WTC11 (cell line): ENCODE measurements around the gene MIB2. TPM values are rescaled to one million over a fixed set of nuclear protein-coding genes. Genes with fewer than 3 reads are reported as not detected.

Experiments used
- FOXK1 ChIP-seq: sonication (generic); formaldehyde crosslinking; IDR thresholded peaks from 2 replicates; pipeline ENCODE4 v1.8.0; 2022; ENCODE audit warnings: mild to moderate bottlenecking, moderate library complexity, missing genetic modification reagents
- FOXP1 ChIP-seq: sonication (generic); formaldehyde crosslinking; IDR thresholded peaks from 2 replicates; pipeline ENCODE4 v1.8.0; 2022; ENCODE audit warnings: missing genetic modification reagents, mild to moderate bottlenecking, moderate library complexity, borderline replicate concordance
- KAT7 ChIP-seq: sonication (generic); formaldehyde crosslinking; IDR thresholded peaks from 2 replicates; pipeline ENCODE4 v1.8.1; 2023; ENCODE audit warnings: missing genetic modification reagents, mild to moderate bottlenecking, borderline replicate concordance
- MXD4 ChIP-seq: fragments of 250-450 bp; sonication (Bioruptor Pico); IDR thresholded peaks from 2 replicates; pipeline ENCODE4 v1.8.0; 2021; ENCODE audit warnings: mild to moderate bottlenecking, moderate library complexity, borderline replicate concordance
- NFATC4 ChIP-seq: fragments of 250-450 bp; sonication (Bioruptor Pico); IDR thresholded peaks from 2 replicates; pipeline ENCODE4 v1.9.0; 2021; ENCODE audit warnings: mild to moderate bottlenecking
- NR2C2 ChIP-seq: sonication (generic); formaldehyde crosslinking; IDR thresholded peaks from 2 replicates; pipeline ENCODE4 v1.8.0; 2022; ENCODE audit warnings: mild to moderate bottlenecking, missing genetic modification reagents
- OVOL2 ChIP-seq: fragments of 250-450 bp; sonication (Bioruptor Pico); IDR thresholded peaks from 2 replicates; pipeline ENCODE4 v1.9.0; 2021; ENCODE audit warnings: mild to moderate bottlenecking, borderline replicate concordance
- PRRX2 ChIP-seq: fragments of 250-450 bp; sonication (Bioruptor Pico); IDR thresholded peaks from 2 replicates; pipeline ENCODE4 v1.8.0; 2021; ENCODE audit warnings: mild to moderate bottlenecking
- RORB ChIP-seq: fragments of 250-450 bp; sonication (Bioruptor Pico); IDR thresholded peaks from 2 replicates; pipeline ENCODE4 v1.9.0; 2021; ENCODE audit warnings: mild to moderate bottlenecking
- SMAD3 ChIP-seq: sonication (generic); formaldehyde crosslinking; IDR thresholded peaks from 2 replicates; pipeline ENCODE4 v1.8.0; 2022; ENCODE audit warnings: missing genetic modification reagents, mild to moderate bottlenecking, borderline replicate concordance
- SMAD4 ChIP-seq: sonication (generic); formaldehyde crosslinking; IDR thresholded peaks from 2 replicates; pipeline ENCODE4 v1.8.0; 2022; ENCODE audit warnings: mild to moderate bottlenecking, missing genetic modification reagents
- TCF7 ChIP-seq: sonication (generic); formaldehyde crosslinking; IDR thresholded peaks from 2 replicates; pipeline ENCODE4 v1.8.0; 2022; ENCODE audit warnings: mild to moderate bottlenecking, low read depth, missing genetic modification reagents, moderate library complexity
- ZNF121 ChIP-seq: sonication (generic); formaldehyde crosslinking; IDR thresholded peaks from 2 replicates; pipeline ENCODE4 v1.8.0; 2023; ENCODE audit warnings: missing genetic modification reagents
- ZNF138 ChIP-seq: sonication (generic); formaldehyde crosslinking; conservative IDR thresholded peaks from 2 replicates; pipeline ENCODE4 v1.8.1; 2022; ENCODE audit warnings: mild to moderate bottlenecking, moderate library complexity, missing genetic modification reagents
- ZNF416 ChIP-seq: fragments of 250-450 bp; sonication (Bioruptor Pico); IDR thresholded peaks from 2 replicates; pipeline ENCODE4 v1.9.0; 2021; ENCODE audit warnings: mild to moderate bottlenecking, inconsistent platforms
- total RNA-seq: library from RNA; stranded (reverse); gene quantifications from 3 replicates; pipeline ENCODE4 v1.2.3, GENCODE V29; 2021
- TF ChIP-seq, protein P1 (sequence below): fragments of 250-450 bp; sonication (Bioruptor Pico); IDR thresholded peaks from 2 replicates; pipeline ENCODE4 v1.9.0; 2021; ENCODE audit warnings: mild to moderate bottlenecking, borderline replicate concordance
- TF ChIP-seq, protein P2 (sequence below): sonication (generic); formaldehyde crosslinking; IDR thresholded peaks from 2 replicates; pipeline ENCODE4 v1.8.0; 2022; ENCODE audit warnings: mild to moderate bottlenecking, missing genetic modification reagents
- TF ChIP-seq, protein P3 (sequence below): sonication (generic); formaldehyde crosslinking; IDR thresholded peaks from 2 replicates; pipeline ENCODE4 v1.8.1; 2023; ENCODE audit warnings: mild to moderate bottlenecking, missing genetic modification reagents
- TF ChIP-seq, protein P4 (sequence below): sonication (generic); formaldehyde crosslinking; IDR thresholded peaks from 2 replicates; pipeline ENCODE4 v1.8.0; 2022; ENCODE audit warnings: mild to moderate bottlenecking, missing genetic modification reagents
- TF ChIP-seq, protein P5 (sequence below): fragments of 250-450 bp; sonication (Bioruptor Pico); IDR thresholded peaks from 2 replicates; pipeline ENCODE4 v1.9.0; 2021; ENCODE audit warnings: mild to moderate bottlenecking
- TF ChIP-seq, protein P6 (sequence below): sonication (generic); formaldehyde crosslinking; IDR thresholded peaks from 2 replicates; pipeline ENCODE4 v1.8.0; 2022; ENCODE audit warnings: mild to moderate bottlenecking, missing genetic modification reagents
- TF ChIP-seq, protein P7 (sequence below): sonication (generic); formaldehyde crosslinking; IDR thresholded peaks from 2 replicates; pipeline ENCODE4 v1.8.0; 2023; ENCODE audit warnings: missing genetic modification reagents, mild to moderate bottlenecking, borderline replicate concordance
- TF ChIP-seq, protein P8 (sequence below): sonication (generic); formaldehyde crosslinking; IDR thresholded peaks from 2 replicates; pipeline ENCODE4 v1.8.0; 2022; ENCODE audit warnings: mild to moderate bottlenecking, missing genetic modification reagents

The MIB2 gene
- total RNA-seq, 1 experiment from 2014 or later: 90.6 TPM

DNA sequence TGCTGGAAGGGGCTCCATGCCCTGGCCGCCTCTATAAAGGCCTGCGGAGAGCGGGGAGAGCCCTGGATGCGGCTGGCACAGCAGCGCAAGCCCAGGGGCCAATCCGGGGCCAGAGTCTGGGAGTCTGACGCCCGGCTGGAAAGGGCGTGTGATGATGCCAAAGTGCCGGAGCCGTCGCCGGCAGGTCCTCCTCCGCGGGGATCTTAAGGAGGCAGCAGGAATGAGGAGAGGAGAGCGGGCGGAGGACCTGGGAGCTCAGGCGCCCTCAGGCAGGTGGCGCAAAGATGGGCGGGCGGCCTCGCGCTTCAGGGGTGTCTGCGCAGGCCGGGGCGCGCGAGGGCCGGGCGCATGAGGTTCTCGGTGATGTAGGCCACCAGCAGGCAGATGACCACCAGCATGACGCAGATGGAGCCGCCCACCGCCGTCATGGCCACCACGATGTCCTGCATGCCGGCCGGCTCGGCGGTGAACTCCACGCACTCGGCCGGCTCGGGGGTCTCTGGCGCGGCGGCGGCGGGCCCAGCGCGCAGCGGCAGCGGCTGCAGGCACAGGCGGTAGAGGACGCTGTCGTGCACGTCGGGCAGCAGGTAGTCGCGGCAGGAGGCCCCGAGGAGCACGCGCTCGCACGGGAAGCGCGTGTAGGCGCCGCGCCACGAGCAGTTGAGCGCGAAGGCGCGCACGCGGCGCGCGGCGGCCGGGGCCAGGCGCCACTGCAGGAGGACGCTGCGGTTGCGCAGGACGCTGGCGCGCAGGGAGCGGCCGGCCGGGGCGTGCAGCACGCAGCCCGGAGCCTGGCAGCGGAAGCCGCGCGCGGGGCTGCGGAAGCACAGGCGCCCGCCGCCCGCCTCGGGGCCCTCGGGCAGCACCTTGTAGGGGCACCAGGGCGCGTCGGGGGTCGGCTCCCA is 16.0 kb upstream of the MIB2 start (continued):
- TF ChIP-seq, protein P1, sequence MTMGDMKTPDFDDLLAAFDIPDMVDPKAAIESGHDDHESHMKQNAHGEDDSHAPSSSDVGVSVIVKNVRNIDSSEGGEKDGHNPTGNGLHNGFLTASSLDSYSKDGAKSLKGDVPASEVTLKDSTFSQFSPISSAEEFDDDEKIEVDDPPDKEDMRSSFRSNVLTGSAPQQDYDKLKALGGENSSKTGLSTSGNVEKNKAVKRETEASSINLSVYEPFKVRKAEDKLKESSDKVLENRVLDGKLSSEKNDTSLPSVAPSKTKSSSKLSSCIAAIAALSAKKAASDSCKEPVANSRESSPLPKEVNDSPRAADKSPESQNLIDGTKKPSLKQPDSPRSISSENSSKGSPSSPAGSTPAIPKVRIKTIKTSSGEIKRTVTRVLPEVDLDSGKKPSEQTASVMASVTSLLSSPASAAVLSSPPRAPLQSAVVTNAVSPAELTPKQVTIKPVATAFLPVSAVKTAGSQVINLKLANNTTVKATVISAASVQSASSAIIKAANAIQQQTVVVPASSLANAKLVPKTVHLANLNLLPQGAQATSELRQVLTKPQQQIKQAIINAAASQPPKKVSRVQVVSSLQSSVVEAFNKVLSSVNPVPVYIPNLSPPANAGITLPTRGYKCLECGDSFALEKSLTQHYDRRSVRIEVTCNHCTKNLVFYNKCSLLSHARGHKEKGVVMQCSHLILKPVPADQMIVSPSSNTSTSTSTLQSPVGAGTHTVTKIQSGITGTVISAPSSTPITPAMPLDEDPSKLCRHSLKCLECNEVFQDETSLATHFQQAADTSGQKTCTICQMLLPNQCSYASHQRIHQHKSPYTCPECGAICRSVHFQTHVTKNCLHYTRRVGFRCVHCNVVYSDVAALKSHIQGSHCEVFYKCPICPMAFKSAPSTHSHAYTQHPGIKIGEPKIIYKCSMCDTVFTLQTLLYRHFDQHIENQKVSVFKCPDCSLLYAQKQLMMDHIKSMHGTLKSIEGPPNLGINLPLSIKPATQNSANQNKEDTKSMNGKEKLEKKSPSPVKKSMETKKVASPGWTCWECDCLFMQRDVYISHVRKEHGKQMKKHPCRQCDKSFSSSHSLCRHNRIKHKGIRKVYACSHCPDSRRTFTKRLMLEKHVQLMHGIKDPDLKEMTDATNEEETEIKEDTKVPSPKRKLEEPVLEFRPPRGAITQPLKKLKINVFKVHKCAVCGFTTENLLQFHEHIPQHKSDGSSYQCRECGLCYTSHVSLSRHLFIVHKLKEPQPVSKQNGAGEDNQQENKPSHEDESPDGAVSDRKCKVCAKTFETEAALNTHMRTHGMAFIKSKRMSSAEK: no peak
- TF ChIP-seq SMAD4 (CRISPR knock-in tag) (no peak), NR2C2 (CRISPR knock-in tag) (no peak; the same call in 1 of the 2 replicates), FOXK1 (CRISPR knock-in tag) (peak; percentile 85), MXD4 (CRISPR knock-in tag) (no peak), RORB (CRISPR knock-in tag) (no peak), FOXP1 (CRISPR knock-in tag) (peak; percentile 94), NFATC4 (CRISPR knock-in tag) (no peak), TCF7 (CRISPR knock-in tag) (peak; percentile 88; the same call in 1 of the 2 replicates), OVOL2 (CRISPR knock-in tag) (no peak), SMAD3 (CRISPR knock-in tag) (peak; percentile 64; the same call in 1 of the 2 replicates), ZNF121 (CRISPR knock-in tag) (no peak), ZNF416 (CRISPR knock-in tag) (no peak), KAT7 (0 out of 2 replicates have a peak, but pooled peaks have one; percentile 44), PRRX2 (no peak), ZNF138 (no peak; the same call in 1 of the 2 replicates)
- TF ChIP-seq, protein P2, sequence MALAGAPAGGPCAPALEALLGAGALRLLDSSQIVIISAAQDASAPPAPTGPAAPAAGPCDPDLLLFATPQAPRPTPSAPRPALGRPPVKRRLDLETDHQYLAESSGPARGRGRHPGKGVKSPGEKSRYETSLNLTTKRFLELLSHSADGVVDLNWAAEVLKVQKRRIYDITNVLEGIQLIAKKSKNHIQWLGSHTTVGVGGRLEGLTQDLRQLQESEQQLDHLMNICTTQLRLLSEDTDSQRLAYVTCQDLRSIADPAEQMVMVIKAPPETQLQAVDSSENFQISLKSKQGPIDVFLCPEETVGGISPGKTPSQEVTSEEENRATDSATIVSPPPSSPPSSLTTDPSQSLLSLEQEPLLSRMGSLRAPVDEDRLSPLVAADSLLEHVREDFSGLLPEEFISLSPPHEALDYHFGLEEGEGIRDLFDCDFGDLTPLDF (CRISPR knock-in tag): peak; percentile 68; the same call in 1 of the 2 replicates
- TF ChIP-seq, protein P3, sequence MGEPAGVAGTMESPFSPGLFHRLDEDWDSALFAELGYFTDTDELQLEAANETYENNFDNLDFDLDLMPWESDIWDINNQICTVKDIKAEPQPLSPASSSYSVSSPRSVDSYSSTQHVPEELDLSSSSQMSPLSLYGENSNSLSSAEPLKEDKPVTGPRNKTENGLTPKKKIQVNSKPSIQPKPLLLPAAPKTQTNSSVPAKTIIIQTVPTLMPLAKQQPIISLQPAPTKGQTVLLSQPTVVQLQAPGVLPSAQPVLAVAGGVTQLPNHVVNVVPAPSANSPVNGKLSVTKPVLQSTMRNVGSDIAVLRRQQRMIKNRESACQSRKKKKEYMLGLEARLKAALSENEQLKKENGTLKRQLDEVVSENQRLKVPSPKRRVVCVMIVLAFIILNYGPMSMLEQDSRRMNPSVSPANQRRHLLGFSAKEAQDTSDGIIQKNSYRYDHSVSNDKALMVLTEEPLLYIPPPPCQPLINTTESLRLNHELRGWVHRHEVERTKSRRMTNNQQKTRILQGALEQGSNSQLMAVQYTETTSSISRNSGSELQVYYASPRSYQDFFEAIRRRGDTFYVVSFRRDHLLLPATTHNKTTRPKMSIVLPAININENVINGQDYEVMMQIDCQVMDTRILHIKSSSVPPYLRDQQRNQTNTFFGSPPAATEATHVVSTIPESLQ (CRISPR knock-in tag): no peak
- TF ChIP-seq, protein P4, sequence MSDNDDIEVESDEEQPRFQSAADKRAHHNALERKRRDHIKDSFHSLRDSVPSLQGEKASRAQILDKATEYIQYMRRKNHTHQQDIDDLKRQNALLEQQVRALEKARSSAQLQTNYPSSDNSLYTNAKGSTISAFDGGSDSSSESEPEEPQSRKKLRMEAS (CRISPR knock-in tag): peak; percentile 91
- TF ChIP-seq, protein P5, sequence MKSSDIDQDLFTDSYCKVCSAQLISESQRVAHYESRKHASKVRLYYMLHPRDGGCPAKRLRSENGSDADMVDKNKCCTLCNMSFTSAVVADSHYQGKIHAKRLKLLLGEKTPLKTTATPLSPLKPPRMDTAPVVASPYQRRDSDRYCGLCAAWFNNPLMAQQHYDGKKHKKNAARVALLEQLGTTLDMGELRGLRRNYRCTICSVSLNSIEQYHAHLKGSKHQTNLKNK (CRISPR knock-in tag): no peak
- TF ChIP-seq, protein P6, sequence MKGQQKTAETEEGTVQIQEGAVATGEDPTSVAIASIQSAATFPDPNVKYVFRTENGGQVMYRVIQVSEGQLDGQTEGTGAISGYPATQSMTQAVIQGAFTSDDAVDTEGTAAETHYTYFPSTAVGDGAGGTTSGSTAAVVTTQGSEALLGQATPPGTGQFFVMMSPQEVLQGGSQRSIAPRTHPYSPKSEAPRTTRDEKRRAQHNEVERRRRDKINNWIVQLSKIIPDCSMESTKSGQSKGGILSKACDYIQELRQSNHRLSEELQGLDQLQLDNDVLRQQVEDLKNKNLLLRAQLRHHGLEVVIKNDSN (CRISPR knock-in tag): no peak
- TF ChIP-seq, protein P7, sequence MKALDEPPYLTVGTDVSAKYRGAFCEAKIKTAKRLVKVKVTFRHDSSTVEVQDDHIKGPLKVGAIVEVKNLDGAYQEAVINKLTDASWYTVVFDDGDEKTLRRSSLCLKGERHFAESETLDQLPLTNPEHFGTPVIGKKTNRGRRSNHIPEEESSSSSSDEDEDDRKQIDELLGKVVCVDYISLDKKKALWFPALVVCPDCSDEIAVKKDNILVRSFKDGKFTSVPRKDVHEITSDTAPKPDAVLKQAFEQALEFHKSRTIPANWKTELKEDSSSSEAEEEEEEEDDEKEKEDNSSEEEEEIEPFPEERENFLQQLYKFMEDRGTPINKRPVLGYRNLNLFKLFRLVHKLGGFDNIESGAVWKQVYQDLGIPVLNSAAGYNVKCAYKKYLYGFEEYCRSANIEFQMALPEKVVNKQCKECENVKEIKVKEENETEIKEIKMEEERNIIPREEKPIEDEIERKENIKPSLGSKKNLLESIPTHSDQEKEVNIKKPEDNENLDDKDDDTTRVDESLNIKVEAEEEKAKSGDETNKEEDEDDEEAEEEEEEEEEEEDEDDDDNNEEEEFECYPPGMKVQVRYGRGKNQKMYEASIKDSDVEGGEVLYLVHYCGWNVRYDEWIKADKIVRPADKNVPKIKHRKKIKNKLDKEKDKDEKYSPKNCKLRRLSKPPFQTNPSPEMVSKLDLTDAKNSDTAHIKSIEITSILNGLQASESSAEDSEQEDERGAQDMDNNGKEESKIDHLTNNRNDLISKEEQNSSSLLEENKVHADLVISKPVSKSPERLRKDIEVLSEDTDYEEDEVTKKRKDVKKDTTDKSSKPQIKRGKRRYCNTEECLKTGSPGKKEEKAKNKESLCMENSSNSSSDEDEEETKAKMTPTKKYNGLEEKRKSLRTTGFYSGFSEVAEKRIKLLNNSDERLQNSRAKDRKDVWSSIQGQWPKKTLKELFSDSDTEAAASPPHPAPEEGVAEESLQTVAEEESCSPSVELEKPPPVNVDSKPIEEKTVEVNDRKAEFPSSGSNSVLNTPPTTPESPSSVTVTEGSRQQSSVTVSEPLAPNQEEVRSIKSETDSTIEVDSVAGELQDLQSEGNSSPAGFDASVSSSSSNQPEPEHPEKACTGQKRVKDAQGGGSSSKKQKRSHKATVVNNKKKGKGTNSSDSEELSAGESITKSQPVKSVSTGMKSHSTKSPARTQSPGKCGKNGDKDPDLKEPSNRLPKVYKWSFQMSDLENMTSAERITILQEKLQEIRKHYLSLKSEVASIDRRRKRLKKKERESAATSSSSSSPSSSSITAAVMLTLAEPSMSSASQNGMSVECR (CRISPR knock-in tag): peak; percentile 82; the same call in 1 of the 2 replicates
- TF ChIP-seq, protein P8, sequence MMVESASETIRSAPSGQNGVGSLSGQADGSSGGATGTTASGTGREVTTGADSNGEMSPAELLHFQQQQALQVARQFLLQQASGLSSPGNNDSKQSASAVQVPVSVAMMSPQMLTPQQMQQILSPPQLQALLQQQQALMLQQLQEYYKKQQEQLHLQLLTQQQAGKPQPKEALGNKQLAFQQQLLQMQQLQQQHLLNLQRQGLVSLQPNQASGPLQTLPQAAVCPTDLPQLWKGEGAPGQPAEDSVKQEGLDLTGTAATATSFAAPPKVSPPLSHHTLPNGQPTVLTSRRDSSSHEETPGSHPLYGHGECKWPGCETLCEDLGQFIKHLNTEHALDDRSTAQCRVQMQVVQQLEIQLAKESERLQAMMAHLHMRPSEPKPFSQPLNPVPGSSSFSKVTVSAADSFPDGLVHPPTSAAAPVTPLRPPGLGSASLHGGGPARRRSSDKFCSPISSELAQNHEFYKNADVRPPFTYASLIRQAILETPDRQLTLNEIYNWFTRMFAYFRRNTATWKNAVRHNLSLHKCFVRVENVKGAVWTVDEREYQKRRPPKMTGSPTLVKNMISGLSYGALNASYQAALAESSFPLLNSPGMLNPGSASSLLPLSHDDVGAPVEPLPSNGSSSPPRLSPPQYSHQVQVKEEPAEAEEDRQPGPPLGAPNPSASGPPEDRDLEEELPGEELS (CRISPR knock-in tag): peak; percentile 96
